Suppressor macrophage treated with lipopolysaccharide for 4 hours (primary cell): ENCODE measurements around the gene SOWAHB.
A peak's percentile ranks its signal among the peaks of the same experiment; 100 is the strongest.
"Not testable (repeated sequence)": the region's sequence is repeated elsewhere in the genome, so short reads cannot be mapped to it uniquely, and the experiment has no call there.

Experiments used
- DNase-seq: peaks from one replicate; pipeline ENCODE4 v3.0.0-alpha.2; 2020

SOWAHB gene

GRCh38 chr4:76894537-76895255 is 3.2 kb downstream of the SOWAHB start:
- DNase-seq = no peak

GRCh38 chr4:76892601-76893000 is 5.3 kb downstream of the SOWAHB start:
- DNase-seq = no peak

- DNase-seq = no peak
Measured at GRCh38 chr4:76892001-76892400, 5.9 kb downstream of the SOWAHB start.

- no peak for DNase-seq
Measured at GRCh38 chr4:76886848-76887441, 11.0 kb downstream of the SOWAHB start.

GRCh38 chr4:76886214-76886613 is 11.7 kb downstream of the SOWAHB start:
- no peak for DNase-seq

GRCh38 chr4:76883147-76883546 is 14.8 kb downstream of the SOWAHB start:
- DNase-seq = no peak

- no peak for DNase-seq
Measured at GRCh38 chr4:76882630-76883029, 15.3 kb downstream of the SOWAHB start.

GRCh38 chr4:76881375-76881774 is 16.6 kb downstream of the SOWAHB start:
- no peak for DNase-seq

GRCh38 chr4:76879731-76880364 is 18.1 kb downstream of the SOWAHB start:
- peak; percentile 34 for DNase-seq

- not testable (repeated sequence) for DNase-seq
Measured at GRCh38 chr4:76878641-76879165, 19.2 kb downstream of the SOWAHB start.

- DNase-seq = no peak
Measured at GRCh38 chr4:76874176-76874575, 23.8 kb downstream of the SOWAHB start.

- DNase-seq = no peak
Measured at GRCh38 chr4:76873495-76873894, 24.4 kb downstream of the SOWAHB start.

GRCh38 chr4:76872556-76872955 is 25.4 kb downstream of the SOWAHB start:
- no peak for DNase-seq

GRCh38 chr4:76868780-76869179 is 29.2 kb downstream of the SOWAHB start:
- DNase-seq = not testable (repeated sequence)

GRCh38 chr4:76867880-76868655 is 29.9 kb downstream of the SOWAHB start:
- no peak for DNase-seq

GRCh38 chr4:76867377-76867776 is 30.6 kb downstream of the SOWAHB start:
- DNase-seq = no peak

- DNase-seq = no peak
Measured at GRCh38 chr4:76866641-76867040, 31.3 kb downstream of the SOWAHB start.

GRCh38 chr4:76858319-76858718 is 39.6 kb downstream of the SOWAHB start:
- no peak for DNase-seq

- no peak for DNase-seq
Measured at GRCh38 chr4:76857074-76857409, 40.9 kb downstream of the SOWAHB start.

- no peak for DNase-seq
Measured at GRCh38 chr4:76856243-76857073, 41.5 kb downstream of the SOWAHB start.

- no peak for DNase-seq
Measured at GRCh38 chr4:76854858-76855257, 43.1 kb downstream of the SOWAHB start.

GRCh38 chr4:76851375-76851774 is 46.6 kb downstream of the SOWAHB start:
- DNase-seq = no peak
